ENCODE measurements around the gene SHISA7. TPM values are rescaled to one million over a fixed set of nuclear protein-coding genes. Genes with fewer than 3 reads are reported as not detected.

Gene SHISA7
- total RNA-seq, 1 donor from 2014 or later = not detected

GRCh38 chr19:55391702-55392615 is 51.1 kb downstream of the SHISA7 start:
- intact Hi-C loops (cut with micrococcal nuclease) = no loop called here

GRCh38 chr19:55391191-55391670 is 51.9 kb downstream of the SHISA7 start:
- intact Hi-C loops (cut with micrococcal nuclease) = no loop called here

GRCh38 chr19:55390461-55390880 is 52.6 kb downstream of the SHISA7 start:
- intact Hi-C loops (cut with micrococcal nuclease) = no loop called here

- intact Hi-C loops (cut with micrococcal nuclease) = loop anchor here (5.0 to 10.0 kb wide), 3 partner anchors 113 to 925 kb away; partner anchors contain the start of genes LENG9, ZNF580 and ZNF581
Observed at GRCh38 chr19:55389386-55390317, 53.4 kb downstream of the SHISA7 start.

GRCh38 chr19:55387736-55388497 is 55.2 kb downstream of the SHISA7 start:
- intact Hi-C loops (cut with micrococcal nuclease) = loop anchor here (5.0 to 10.0 kb wide), 3 partner anchors 114 to 923 kb away; partner anchors contain the start of genes LENG9, ZNF580 and ZNF581

GRCh38 chr19:55386493-55386971 is 56.6 kb downstream of the SHISA7 start:
- intact Hi-C loops (cut with micrococcal nuclease) = loop anchor here (5.0 to 10.0 kb wide), 3 partner anchors 116 to 922 kb away; partner anchors contain the start of genes LENG9, ZNF580 and ZNF581

GRCh38 chr19:55385724-55386492 is 57.2 kb downstream of the SHISA7 start, which contains the start of gene RPL28:
RPL28 (plus strand) TSS chr19:55385932; CDS start chr19:55386358, 426 bp downstream.
- intact Hi-C loops (cut with micrococcal nuclease) = loop anchor here (1.0 to 10.0 kb wide), 16 partner anchors 22 to 921 kb away; partner anchors contain the start of genes COX6B2, FIZ1, HSPBP1 and ISOC2

GRCh38 chr19:55384920-55385723 is 58.0 kb downstream of the SHISA7 start:
- intact Hi-C loops (cut with micrococcal nuclease) = loop anchor here (1.0 to 10.0 kb wide), 16 partner anchors 23 to 920 kb away; partner anchors contain the start of genes COX6B2, FIZ1, HSPBP1 and ISOC2

- intact Hi-C loops (cut with micrococcal nuclease) = loop anchor here (10.0 kb wide), 1 partner anchor 920 kb away; the partner anchor contains the start of gene LENG9
Observed at GRCh38 chr19:55384131-55384919, 58.8 kb downstream of the SHISA7 start, which contains the start of gene TMEM238. TMEM238 (minus strand) TSS chr19:55384292; CDS start chr19:55384259, 33 bp downstream.

- intact Hi-C loops (cut with micrococcal nuclease) = loop anchor here (1.0 to 10.0 kb wide), 2 partner anchors 91 to 919 kb away; partner anchors contain the start of gene LENG9
Observed at GRCh38 chr19:55383279-55384130, 59.6 kb downstream of the SHISA7 start.

- intact Hi-C loops (cut with micrococcal nuclease) = loop anchor here (1.0 to 10.0 kb wide), 2 partner anchors 90 to 918 kb away; partner anchors contain the start of gene LENG9
Observed at GRCh38 chr19:55382522-55383054, 60.5 kb downstream of the SHISA7 start.

GRCh38 chr19:55382013-55382412 is 61.1 kb downstream of the SHISA7 start:
- intact Hi-C loops (cut with micrococcal nuclease) = loop anchor here (10.0 kb wide), 1 partner anchor 917 kb away; the partner anchor contains the start of gene LENG9

- intact Hi-C loops (cut with micrococcal nuclease) = no loop called here
Observed at GRCh38 chr19:55379174-55379573, 63.9 kb downstream of the SHISA7 start.

Measured in T-helper 1 cell treated with Interleukin-12 subunit alpha and Interleukin-12 subunit beta and Interleukin-4 antibody, amounts not matched to agents 30 ng/mL and 1 ng/mL, for 36 hours (primary cell).